ENCODE measurements around the gene RNASE12.

DNA sequence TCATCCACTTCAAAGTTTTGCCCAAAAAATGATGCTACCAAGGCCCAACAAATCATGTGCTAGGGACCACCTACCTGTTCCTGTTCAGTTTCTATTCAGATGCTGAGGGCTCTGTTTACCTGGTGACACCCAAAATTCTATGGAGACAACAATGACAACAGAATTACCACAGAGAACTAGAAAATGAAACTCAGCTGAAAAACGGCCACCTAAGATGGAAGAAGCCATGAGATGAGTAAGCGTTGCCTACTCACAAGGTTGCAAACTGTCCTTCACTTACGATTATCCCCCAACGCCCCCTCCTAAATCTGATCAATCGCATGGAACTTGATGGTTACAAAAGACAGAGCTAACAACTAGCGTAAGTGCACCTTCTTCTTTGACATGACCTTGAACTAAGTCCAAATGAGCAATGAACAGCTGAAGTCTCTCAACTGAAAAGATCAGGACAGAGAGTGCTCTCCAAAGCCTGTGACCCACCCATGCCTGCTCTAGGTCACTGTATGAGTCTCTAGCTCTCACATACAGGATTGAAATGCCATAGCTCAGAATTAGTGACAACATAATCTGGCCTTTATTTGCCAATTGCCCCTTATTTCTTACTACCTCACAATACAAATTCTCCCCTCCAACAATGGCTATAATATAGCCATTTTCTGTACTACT lies 3.6 kb downstream of the RNASE12 start, which contains the start of gene RNASE11:
- TF ChIP-seq, protein P1, sequence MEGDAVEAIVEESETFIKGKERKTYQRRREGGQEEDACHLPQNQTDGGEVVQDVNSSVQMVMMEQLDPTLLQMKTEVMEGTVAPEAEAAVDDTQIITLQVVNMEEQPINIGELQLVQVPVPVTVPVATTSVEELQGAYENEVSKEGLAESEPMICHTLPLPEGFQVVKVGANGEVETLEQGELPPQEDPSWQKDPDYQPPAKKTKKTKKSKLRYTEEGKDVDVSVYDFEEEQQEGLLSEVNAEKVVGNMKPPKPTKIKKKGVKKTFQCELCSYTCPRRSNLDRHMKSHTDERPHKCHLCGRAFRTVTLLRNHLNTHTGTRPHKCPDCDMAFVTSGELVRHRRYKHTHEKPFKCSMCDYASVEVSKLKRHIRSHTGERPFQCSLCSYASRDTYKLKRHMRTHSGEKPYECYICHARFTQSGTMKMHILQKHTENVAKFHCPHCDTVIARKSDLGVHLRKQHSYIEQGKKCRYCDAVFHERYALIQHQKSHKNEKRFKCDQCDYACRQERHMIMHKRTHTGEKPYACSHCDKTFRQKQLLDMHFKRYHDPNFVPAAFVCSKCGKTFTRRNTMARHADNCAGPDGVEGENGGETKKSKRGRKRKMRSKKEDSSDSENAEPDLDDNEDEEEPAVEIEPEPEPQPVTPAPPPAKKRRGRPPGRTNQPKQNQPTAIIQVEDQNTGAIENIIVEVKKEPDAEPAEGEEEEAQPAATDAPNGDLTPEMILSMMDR (IDR thresholded peaks at IDR 0.05; ENCODE audit: poor library complexity) = no peak
- no peak for TF ChIP-seq EZH2 (IDR thresholded peaks at IDR 0.05; ENCODE audit: borderline replicate concordance)
- no peak for TF ChIP-seq EZH2phosphoT487 (IDR thresholded peaks at IDR 0.05; ENCODE audit: low read depth, severe bottlenecking, unreplicated experiment)

Data from hepatocyte (in vitro differentiated cells).